GM10266 (cell line): ENCODE measurements around the gene ELL2.

Experiments used
- DNase-seq: peaks from one replicate; pipeline ENCODE4 v3.0.0; 2012; ENCODE audit errors: extremely low spot score
- CTCF ChIP-seq: IDR thresholded peaks from 2 replicates; pipeline ENCODE4 v1.5.1; 2012; ENCODE audit warnings: mild to moderate bottlenecking, low read depth; ENCODE audit not compliant: control insufficient read depth, insufficient read depth; ENCODE audit errors: missing control alignments

ELL2 gene

GRCh38 chr5:96004087-96004486 is 42.4 kb upstream of the ELL2 start:
- DNase-seq: no peak
- TF ChIP-seq CTCF: no peak

- no peak for TF ChIP-seq CTCF
- no peak for DNase-seq
Observed at GRCh38 chr5:96001262-96001661, 39.6 kb upstream of the ELL2 start.

DNA sequence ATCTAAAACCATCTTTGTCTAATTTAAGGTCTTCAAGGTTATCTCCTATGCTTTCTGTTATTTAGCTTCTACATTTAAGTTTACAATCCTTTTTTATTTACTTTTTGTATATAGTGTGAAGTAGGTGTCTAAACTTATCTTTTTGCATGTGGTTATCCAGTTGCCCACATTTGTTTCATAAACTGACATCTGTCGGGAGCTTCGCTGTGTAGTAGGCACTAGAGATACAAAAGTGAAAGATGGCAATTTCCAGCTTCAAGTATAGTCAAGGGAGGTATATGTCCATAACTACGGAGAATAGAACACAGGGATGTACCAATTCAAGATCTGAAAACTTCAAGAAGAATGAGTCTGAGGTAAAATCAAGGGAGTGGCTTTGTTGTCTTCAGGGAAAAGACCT is 38.7 kb upstream of the ELL2 start:
- no peak for DNase-seq
- no peak for TF ChIP-seq CTCF

- TF ChIP-seq CTCF: no peak
- DNase-seq: no peak
Observed at GRCh38 chr5:95996904-95997723, 35.5 kb upstream of the ELL2 start.

DNA sequence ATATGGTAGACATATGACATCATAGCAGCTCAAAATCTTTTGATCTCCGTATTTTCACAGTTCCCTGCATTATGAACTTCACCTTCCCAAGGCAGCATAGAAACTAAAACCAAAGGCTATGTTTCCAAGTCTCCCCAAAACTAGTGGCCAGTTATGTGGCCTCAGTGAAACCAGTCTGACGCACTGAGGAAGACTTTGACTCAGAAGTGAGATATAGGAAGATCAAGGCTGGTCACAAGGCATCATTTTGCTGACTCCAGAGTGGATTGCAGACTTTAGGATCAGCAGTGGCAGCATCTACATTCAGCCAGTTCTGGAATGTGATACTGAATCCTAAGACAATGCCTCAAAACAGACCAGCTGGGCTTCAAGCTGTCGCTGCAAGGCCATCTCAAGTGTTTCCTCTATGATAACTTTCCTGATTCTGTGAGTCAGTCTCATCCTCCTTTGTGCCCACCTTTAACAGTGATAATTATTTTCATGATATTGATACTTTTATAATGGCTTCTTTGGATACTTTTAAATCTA is 34.4 kb upstream of the ELL2 start:
- no peak for TF ChIP-seq CTCF
- no peak for DNase-seq

- no peak for DNase-seq
- no peak for TF ChIP-seq CTCF
Observed at GRCh38 chr5:95993776-95994175, 32.1 kb upstream of the ELL2 start.

DNA sequence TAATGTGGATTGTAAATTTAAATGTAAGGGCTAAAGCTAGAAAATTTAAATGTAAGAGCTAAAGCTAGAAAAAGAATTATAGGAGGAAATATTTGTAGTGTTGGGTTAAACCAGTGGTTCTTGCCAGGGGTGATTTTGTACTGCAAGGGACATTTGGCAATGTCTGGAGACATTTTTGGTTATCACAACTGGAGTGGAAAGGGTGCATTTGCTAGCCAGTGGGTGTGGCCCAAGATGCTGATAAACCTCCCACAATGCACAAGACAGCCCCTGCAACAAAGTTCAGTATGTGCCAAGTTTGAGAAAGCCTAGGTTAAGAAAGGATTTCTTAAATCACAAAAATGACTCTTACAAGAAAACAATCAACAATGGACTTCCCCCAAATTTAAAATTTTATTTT is 31.6 kb upstream of the ELL2 start:
- no peak for TF ChIP-seq CTCF
- DNase-seq: no peak
